Activated CD8-positive, alpha-beta memory T cell treated with anti-CD3 and anti-CD28 coated beads, Interleukin-2, amount 50 U/mL, for 48 hours (primary cell): Measurements from ENCODE around the gene KRTCAP2.

Experiments used
- DNase-seq: peaks from one replicate; pipeline ENCODE4 v3.0.0-alpha.2; 2020

Gene KRTCAP2

DNA sequence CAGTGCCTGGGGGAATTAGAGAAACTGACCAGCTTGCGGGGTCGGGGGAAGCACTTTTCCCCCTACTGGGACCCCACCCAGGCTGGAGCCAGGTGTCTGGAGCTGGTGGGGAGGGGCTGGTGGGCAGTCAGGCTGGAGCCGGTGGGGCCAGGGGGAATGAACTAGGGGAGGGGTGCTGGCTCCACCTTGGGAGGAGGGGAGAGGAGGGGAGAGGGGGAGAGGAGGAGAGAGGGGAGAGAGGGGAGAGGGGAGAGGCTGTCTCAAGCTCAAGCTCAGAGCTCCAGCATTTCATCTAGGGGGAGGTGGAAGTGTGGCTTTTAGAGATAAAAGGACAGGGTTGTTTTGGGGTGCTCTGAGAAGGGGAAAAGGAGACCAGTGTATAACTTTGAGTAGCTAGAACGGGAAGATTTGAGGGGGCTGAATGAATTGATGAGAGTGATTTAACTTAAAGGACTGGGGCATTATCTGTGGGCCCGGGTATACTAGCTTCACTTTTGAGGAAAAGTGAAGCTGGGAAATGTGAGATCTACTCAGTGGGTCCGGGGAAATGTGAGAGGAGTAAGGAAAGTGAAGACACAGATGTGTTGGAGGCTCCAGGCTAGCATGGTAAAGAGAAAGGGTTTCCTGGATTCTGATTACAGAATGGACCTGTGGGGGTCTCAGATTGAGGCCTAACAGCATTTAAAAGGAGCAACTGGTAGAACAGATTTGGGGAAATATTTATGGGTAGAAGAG, 42.7 kb downstream of the KRTCAP2 start:
- DNase-seq, result no peak

DNA sequence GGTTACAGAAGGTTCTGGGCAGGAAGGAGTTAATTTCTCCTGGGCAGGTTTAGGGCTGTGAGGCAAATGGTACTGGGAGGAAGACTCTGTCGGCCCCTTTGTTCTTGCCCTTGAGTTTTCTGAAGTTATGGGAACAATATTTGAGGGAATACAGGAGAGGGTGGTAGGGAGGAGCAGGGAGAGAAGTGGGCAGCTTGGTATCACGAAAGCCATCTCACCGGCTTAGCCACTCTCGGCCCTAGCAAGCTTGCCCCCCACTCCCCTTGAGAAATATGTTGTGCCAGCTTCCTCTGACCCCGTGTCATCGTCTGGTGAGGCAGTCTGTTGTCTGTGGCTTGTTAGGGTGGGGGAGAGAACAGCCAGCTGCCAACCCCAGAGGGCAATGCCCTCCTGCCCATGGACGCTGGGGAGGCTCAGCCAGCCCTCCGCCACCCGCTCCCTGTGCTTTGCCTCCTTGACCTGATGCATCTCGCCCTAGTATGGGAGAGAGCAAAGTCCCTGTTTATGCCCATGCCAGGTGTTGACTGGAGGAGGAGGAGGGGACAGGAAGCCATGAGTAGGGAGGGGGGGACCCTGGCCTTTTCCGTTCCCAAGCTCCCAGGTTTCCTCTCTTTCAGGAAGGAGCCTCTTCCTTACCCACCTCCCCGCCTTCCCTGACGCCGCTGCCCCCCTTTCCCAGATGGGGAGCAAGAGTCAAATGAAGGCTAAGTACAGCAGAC, 44.2 kb downstream of the KRTCAP2 start:
- no peak for DNase-seq

DNA sequence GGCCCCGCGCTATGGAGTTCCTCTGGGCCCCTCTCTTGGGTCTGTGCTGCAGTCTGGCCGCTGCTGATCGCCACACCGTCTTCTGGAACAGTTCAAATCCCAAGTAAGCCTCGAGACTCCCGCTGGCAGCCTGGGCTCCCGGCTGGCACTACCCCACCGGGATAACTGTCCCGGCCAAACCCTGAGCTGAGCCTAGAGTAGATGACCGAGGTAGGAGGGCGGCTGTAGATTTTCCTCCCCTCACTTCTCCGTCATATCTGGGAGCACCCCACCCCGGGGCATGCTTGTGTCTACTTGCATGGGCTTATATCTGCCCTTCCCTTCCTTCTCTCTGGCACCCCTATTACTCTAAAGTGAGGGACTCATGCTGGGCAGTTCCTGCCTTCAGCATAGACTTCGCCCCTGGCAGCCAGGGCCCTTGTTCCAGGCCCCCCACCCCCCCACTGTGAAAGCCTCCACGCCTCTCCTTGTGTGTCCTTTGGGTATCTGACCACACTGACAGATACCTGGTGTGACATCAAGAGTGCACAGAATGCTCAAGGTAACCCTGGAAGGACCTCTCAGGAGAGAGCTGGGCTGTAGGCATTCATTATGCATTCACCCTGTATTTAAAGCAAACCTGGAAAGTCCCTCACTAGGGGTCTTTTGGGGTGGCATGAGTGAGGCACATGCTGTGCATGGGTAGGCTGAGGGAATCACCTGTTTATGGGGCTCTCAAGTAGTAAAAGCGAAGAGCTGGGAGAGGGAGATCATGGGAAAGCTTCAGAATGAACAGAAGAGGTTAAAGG, 44.9 kb downstream of the KRTCAP2 start:
- no peak for DNase-seq

DNA sequence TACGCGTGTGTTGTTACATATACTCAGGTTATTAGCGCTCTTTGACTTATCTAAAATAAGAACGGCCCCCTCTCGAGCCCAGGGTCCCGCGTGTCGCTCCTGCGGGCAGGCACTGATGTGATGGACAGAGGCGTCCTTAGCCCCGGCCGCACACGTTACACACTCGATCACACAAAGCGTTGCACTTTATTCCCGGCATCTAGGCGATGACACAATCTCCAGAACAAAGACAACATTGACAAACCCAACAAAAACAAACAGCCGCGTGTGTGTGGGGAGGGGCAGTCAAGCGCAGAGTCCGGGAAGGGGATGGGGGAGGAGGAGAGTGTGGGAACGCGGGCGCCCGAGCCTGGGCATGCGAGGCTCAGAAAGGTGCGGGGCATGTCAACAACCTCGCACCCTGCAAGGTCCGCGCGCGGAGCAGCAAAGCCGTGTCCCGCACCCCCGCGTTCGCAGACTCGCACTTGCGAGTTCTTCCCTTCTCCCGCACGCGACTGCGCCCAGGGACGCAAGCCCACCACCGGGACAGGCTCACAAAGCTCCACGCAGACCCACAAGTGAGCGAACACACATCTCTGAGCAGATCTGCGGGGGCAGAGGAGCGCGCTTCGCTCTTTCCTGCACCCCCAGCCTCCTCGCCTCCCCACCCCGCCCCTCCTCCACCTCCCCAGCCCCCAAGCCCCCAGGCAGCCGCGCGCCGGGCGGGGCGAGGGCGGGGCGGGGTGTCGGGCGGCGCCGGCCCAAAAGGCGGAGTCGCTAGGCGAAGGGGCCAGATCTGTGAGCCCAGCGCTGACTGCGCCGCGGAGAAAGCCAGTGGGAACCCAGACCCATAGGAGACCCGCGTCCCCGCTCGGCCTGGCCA, 45.8 kb downstream of the KRTCAP2 start, which contains the start of gene EFNA1:
TSS of gene EFNA1 (plus strand) at position 772 of the 862 bp plus-strand sequence. CDS start 102 bp downstream, outside the sequence.
- peak; percentile 77 for DNase-seq

DNA sequence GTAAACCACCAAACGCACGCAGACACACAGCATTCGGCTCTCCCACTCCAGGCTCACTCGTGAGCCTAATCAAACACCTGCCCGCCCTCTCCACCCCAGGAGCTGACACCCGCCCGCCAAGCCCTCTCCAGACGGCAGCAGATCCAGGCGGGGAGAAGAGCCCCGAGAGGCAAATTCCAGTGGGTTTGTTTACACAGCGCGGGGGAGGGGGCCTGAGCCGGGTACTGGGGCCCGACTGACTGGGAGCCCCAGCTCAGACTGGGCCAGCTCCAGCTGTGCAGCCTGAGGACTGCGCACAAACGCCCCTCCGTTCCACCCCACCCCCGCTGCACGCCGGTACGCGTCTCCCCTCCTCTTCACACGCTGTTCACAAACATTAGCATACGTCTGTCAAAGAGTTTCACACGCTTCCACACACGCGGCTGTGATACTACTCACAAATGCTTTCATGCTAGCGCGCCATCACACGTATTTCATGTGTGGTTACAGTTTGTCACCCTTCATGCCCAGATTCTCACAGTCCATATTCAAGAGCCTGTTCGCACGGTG, 46.5 kb downstream of the KRTCAP2 start:
- peak; percentile 62 for DNase-seq

DNA sequence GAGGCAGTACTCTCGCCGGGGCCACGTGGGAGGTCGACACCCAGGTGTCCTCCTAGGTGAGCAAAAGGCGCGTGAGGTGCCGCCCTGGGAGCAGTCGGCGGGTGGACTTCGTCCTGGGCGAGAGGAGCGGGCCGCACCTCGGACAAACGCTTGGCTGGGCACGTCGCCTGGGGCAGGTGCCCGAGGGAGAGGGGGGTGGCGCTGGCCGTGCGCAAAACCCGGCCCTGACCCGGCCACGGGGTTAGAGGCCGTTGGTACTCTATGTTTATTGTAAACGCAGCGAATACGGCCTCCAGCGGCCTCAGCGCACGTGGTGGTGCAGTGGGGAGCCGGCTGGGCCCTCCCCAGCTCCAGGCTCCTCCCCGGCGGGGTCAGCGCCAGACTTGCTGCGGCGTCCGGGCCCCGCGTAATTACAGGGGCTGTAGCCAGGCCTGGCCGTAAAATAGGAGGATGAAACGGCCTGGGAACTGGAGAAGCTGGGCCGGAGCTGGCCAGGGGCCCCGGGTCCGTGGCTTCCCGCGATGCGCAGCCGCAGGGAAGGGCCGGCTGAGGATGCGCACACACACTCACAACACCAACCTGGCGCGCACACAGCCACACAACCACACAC, 47.1 kb downstream of the KRTCAP2 start:
- DNase-seq, result no peak

DNA sequence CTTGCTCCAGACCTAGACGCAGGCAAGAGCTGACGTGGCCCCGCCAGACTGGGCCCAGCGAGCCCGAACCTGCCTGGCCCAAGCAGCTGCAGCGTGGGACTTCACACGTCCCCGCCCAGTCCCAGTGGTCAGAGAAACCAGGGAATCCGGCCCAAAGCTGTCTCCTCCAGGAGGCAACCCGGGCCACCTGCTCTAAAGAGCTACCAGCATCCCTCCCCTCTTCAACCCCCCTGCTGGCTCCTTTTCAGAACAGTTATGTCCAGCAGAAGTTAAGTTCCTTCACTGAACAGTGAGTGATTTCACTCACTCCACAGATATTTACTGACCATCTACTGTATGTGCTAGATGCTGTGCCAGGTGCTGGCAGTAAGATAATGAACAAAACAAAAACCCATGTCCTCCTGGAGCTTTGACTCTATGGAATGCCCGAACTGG, 47.6 kb downstream of the KRTCAP2 start:
- DNase-seq, result no peak

DNA sequence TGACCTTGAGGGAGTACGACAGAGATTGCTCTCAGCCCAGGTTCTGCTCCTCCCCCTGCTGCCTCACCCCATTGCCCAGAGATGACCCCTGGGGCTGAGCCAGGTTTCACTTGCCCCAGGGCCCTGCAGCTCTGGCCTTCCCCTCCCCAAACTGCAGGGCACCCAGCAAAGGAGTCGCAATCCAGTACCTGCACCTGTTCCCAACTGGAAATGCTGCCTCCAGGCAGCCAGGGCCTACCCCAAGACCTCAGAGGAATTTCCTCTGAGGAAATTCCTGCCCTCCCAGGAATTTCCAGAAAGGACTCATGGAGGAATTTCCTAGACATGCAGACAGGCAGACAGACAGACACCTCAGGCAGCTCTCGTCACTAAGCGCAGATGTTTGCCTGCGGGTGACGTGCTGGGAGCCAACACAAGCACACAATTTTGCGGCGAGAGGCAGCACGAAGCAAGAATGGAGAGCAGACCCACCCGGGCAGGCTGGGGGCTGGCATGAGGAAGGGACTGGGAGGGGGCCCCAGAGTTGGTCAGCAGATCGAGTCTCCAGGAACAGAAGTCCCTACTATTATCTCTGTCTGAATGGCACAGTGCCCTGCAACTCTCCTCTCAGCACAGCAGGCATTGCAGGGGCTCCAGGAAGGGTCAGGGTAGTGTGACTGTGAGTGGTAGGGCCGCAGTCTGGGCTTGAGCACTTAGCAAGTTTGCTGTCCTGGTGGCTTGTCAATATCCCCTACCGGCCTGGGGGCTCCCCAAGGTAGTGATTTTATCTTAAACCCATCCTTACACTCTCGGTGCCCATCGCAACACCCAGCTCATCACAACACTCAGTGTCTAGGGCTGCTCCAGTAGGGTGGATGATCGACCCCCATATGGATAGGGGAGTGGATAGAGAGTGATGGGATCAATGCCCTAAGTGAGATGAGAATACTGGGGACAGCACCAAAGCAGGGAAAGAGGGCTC, 48.3 kb downstream of the KRTCAP2 start:
- no peak for DNase-seq

DNA sequence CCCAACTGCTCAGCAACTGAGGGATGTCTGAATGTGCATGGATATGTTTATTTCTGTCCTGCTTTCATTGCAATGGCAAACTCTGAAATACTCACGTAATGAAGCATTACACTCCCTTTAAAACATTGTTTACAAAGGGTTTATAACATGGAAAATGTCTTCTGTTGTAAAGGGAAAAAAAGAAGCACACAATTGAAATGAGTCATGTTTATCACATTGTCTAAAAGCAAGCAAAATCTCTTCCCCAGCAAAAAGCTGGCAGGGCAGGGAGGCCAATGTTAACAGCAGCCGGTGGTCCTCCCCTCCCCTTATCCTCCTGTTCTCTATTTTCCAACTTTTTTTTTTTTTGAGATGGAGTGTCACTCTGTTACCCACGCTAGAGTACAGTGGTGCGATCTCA, 49.3 kb downstream of the KRTCAP2 start:
- no peak for DNase-seq

DNA sequence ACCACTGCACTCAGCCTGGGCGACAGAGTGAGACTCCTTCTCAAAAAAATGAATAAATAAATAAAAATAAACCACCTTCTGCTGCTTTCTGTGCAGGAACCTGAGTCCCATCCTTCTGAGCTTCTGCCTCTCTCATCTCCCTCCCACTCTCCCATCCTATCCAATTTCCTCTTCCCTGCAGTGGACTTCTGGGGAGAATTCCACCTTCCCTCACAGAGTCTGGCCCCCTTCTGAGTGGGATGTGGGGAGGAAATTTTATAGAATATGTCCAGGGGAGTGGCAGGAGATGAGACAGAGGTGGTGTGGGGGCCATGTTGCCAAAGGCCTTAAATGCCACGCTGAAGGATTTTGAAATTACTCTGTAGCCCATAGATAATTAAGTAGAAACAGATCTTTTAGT, 50.8 kb downstream of the KRTCAP2 start:
- DNase-seq, result no peak

DNA sequence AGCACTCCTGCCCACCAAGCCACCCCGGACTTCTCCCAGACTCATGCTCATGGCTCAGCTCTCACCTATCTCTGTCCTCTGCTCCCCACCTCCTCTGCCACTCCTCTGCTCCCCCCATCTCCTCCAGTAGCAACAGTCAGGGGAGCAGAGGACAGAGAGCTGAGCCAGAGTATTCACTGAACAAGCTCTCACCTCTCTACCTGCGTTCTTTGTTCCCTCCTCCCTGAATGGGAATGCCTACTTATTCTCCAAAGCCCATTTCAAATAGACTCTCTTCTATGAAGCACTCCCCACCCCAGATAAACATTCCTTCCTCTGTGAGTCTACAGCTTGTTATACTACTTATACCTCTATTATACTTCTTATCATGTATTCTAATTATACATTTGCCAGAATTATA, 51.9 kb downstream of the KRTCAP2 start:
- no peak for DNase-seq

DNA sequence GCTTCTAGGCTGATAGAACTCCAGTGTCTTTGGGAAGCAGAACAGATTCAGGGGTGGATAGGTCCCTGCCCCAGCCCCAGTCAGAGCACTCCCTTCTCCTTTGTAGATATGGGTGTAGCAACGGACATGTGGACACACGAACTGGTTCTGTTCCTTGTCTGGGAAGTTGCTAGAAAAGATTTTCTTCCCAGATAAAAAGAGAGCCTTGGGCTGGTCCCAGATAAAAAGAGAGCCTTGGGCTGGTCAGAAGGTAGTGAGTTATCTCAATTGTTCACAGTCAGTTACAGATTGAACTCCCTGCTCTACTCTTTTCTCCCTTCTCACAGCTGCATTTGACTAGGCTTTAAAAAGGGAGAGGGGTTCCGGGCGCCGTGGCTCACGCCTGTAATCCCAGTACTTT, 52.9 kb downstream of the KRTCAP2 start:
- DNase-seq, result no peak
